Measurements from ENCODE around the gene DAAM1. TPM values are rescaled to one million over a fixed set of nuclear protein-coding genes. Genes with fewer than 3 reads are reported as not detected.

DAAM1 gene
- total RNA-seq, 6 donors from 2014 or later: 34.4 to 94.4 (median 55.5) TPM

GRCh38 chr14:59336706-59337105 is 148.2 kb downstream of the DAAM1 start:
- DNase-seq: no peak
- 74 to 85% methylated on average over 3 of the region's 3 CpGs for WGBS, 2 donors
- peak overlapping the region; percentile 45 to 72 (median 63) for H3K27ac ChIP-seq
- no peaks in the 10 kb centered on the region for H3K9me3 ChIP-seq
- no peak overlapping the region for H3K4me3 ChIP-seq
- peaks cover 0 to 23% (median 2%) of the 10 kb centered on the region in 4 donors for H3K36me3 ChIP-seq
- TF ChIP-seq POLR2AphosphoS5 (IDR thresholded peaks at IDR 0.05) (no peak), CTCF (IDR thresholded peaks at IDR 0.05) (no peak), EP300 (IDR thresholded peaks at IDR 0.05) (no peak), POLR2A (IDR thresholded peaks at IDR 0.05) (no peak)
- no peak for ATAC-seq (ENCODE audit: low FRiP score in 2 of 2)
- peaks cover 38 to 54% (median 42%) of the 10 kb centered on the region in 4 donors for H3K4me1 ChIP-seq
- H3K27me3 ChIP-seq: no peaks in the 10 kb centered on the region

GRCh38 chr14:59337141-59337611 is 148.7 kb downstream of the DAAM1 start:
- peak in 1 of 2 donors; percentile 57 for ATAC-seq (ENCODE audit: low FRiP score in 2 of 2)
- peaks cover 0 to 20% (median 2%) of the 10 kb centered on the region in 4 donors for H3K36me3 ChIP-seq
- no peak overlapping the region for H3K4me3 ChIP-seq
- H3K27me3 ChIP-seq: no peaks in the 10 kb centered on the region
- 46 to 52% methylated on average over 4 of the region's 4 CpGs for WGBS, 2 donors
- TF ChIP-seq EP300 (IDR thresholded peaks at IDR 0.05) (no peak), CTCF (IDR thresholded peaks at IDR 0.05) (no peak), POLR2A (IDR thresholded peaks at IDR 0.05) (no peak), POLR2AphosphoS5 (IDR thresholded peaks at IDR 0.05) (peak; percentile 33 to 37)
- H3K9me3 ChIP-seq: no peaks in the 10 kb centered on the region
- peak overlapping the region; percentile 45 to 72 (median 63) for H3K27ac ChIP-seq
- peaks cover 38 to 52% (median 42%) of the 10 kb centered on the region in 4 donors for H3K4me1 ChIP-seq
- peak in 1 of 2 donors; percentile 35 for DNase-seq

GRCh38 chr14:59338761-59339160 is 150.3 kb downstream of the DAAM1 start:
- 90 to 94% methylated on average over 3 of the region's 3 CpGs for WGBS, 2 donors
- H3K4me1 ChIP-seq: peaks cover 22 to 37% (median 26%) of the 10 kb centered on the region in 4 donors
- H3K36me3 ChIP-seq: peaks cover 0 to 20% (median 4%) of the 10 kb centered on the region in 4 donors
- ATAC-seq (ENCODE audit: low FRiP score in 2 of 2): no peak
- H3K27me3 ChIP-seq: no peaks in the 10 kb centered on the region
- no peak for TF ChIP-seq POLR2A (IDR thresholded peaks at IDR 0.05)
- TF ChIP-seq CTCF (IDR thresholded peaks at IDR 0.05): no peak
- TF ChIP-seq POLR2AphosphoS5 (IDR thresholded peaks at IDR 0.05): no peak
- no peak for TF ChIP-seq EP300 (IDR thresholded peaks at IDR 0.05)
- no peaks in the 10 kb centered on the region for H3K9me3 ChIP-seq
- no peak overlapping the region for H3K4me3 ChIP-seq
- H3K27ac ChIP-seq: no peak overlapping the region
- DNase-seq: no peak

- no peak for TF ChIP-seq POLR2AphosphoS5 (IDR thresholded peaks at IDR 0.05)
- TF ChIP-seq POLR2A (IDR thresholded peaks at IDR 0.05): no peak
- Histone ChIP-seq H3K4me3 (no peak overlapping the region), H3K36me3 (peaks cover 0 to 20% (median 4%) of the 10 kb centered on the region in 4 donors), H3K27me3 (no peaks in the 10 kb centered on the region), H3K4me1 (peaks cover 15 to 27% (median 17%) of the 10 kb centered on the region in 4 donors), H3K9me3 (no peaks in the 10 kb centered on the region), H3K27ac (no peak overlapping the region)
- ATAC-seq (ENCODE audit: low FRiP score in 2 of 2) (no peak), DNase-seq (no peak)
- 94% methylated on average over 6 of the region's 6 CpGs for WGBS, 2 donors
These were observed 151.3 kb downstream of the DAAM1 start for GRCh38 chr14:59339524-59340330.

- Histone ChIP-seq H3K27me3 (no peaks in the 10 kb centered on the region), H3K4me1 (peaks cover 7 to 10% (median 8%) of the 10 kb centered on the region in 4 donors), H3K4me3 (no peak overlapping the region), H3K36me3 (peaks cover 0 to 28% (median 4%) of the 10 kb centered on the region in 4 donors), H3K27ac (no peak overlapping the region), H3K9me3 (no peaks in the 10 kb centered on the region)
- WGBS, 2 donors: 87 to 88% methylated on average over 4 of the region's 4 CpGs
- DNase-seq (no peak), ATAC-seq (ENCODE audit: low FRiP score in 2 of 2) (no peak)
- no peak for TF ChIP-seq POLR2A (IDR thresholded peaks at IDR 0.05)
- no peak for TF ChIP-seq EP300 (IDR thresholded peaks at IDR 0.05)
- TF ChIP-seq POLR2AphosphoS5 (IDR thresholded peaks at IDR 0.05): no peak
- TF ChIP-seq CTCF (IDR thresholded peaks at IDR 0.05): no peak
These were observed 153.5 kb downstream of the DAAM1 start for GRCh38 chr14:59341858-59342477.

Measured in upper lobe of left lung (tissue), 6 donors.